Loucy (cell line): ENCODE data around the gene GPAM.

Source experiments
- H2AFZ ChIP-seq: fragments of 200-600 bp; sonication (generic); 2 replicates; pipeline ENCODE4 v1.6.0; 2016; ENCODE audit warnings: antibody characterized with exemption, mild to moderate bottlenecking, low read length, moderate library complexity
- H3F3A ChIP-seq: fragments of 200-600 bp; 2 replicates; pipeline ENCODE4 v1.6.0; 2016; ENCODE audit warnings: antibody characterized with exemption, low read depth, mild to moderate bottlenecking
- H3K27me3 ChIP-seq: fragments of 200-600 bp; sonication (generic); 2 replicates; pipeline ENCODE4 v1.6.1; 2014; ENCODE audit warnings: low read length, mild to moderate bottlenecking; ENCODE audit not compliant: insufficient read depth, poor library complexity, severe bottlenecking
- H3K36me3 ChIP-seq: fragments of 200-600 bp; sonication (generic); 2 replicates; pipeline ENCODE4 v1.6.1; 2016; ENCODE audit warnings: low read length; ENCODE audit not compliant: insufficient read depth
- H3K4me1 ChIP-seq: fragments of 200-600 bp; sonication (generic); 2 replicates; pipeline ENCODE4 v1.5.1; 2014; ENCODE audit warnings: low read length, mild to moderate bottlenecking; ENCODE audit not compliant: insufficient read depth, poor library complexity, severe bottlenecking
- H3K4me2 ChIP-seq: fragments of 200-600 bp; sonication (generic); 2 replicates; pipeline ENCODE4 v1.6.0; 2014; ENCODE audit warnings: antibody characterized with exemption, low read length, low read depth, mild to moderate bottlenecking; ENCODE audit not compliant: poor library complexity, severe bottlenecking
- H3K4me3 ChIP-seq: fragments of 200-600 bp; sonication (generic); 2 replicates; pipeline ENCODE4 v1.5.1; 2014; ENCODE audit warnings: low read length, mild to moderate bottlenecking, mixed read lengths; ENCODE audit not compliant: poor library complexity, severe bottlenecking
- H3K79me2 ChIP-seq: fragments of 200-600 bp; sonication (generic); 2 replicates; pipeline ENCODE4 v1.6.1; 2014; ENCODE audit warnings: low read length; ENCODE audit not compliant: insufficient read depth
- H3K9ac ChIP-seq: fragments of 200-600 bp; sonication (generic); 2 replicates; pipeline ENCODE4 v1.6.0; 2014; ENCODE audit warnings: mild to moderate bottlenecking, low read depth, low read length, moderate library complexity; ENCODE audit not compliant: poor library complexity, severe bottlenecking
- H3K9me2 ChIP-seq: fragments of 200-600 bp; sonication (generic); replicated peaks from 2 replicates; pipeline ENCODE4 v1.6.1; 2016; ENCODE audit warnings: low read depth, low read length, mixed read lengths
- H3K9me3 ChIP-seq: fragments of 200-600 bp; sonication (generic); 2 replicates; pipeline ENCODE4 v1.6.1; 2014; ENCODE audit warnings: mild to moderate bottlenecking, antibody characterized with exemption, low read length, low read depth; ENCODE audit not compliant: insufficient read depth
- H4K20me1 ChIP-seq: fragments of 200-600 bp; sonication (generic); 2 replicates; pipeline ENCODE4 v1.6.0; 2014; ENCODE audit warnings: antibody characterized with exemption, low read length, mild to moderate bottlenecking; ENCODE audit not compliant: insufficient read depth, poor library complexity, severe bottlenecking
- EZH2phosphoT487 ChIP-seq: fragments of 200-600 bp; IDR thresholded peaks from 2 replicates; pipeline ENCODE4 v1.6.1; 2018; ENCODE audit warnings: antibody characterized with exemption, mild to moderate bottlenecking, moderate library complexity, borderline replicate concordance
- TF ChIP-seq, protein P1 (sequence below): fragments of 200-600 bp; sonication (generic); conservative IDR thresholded peaks from 2 replicates; pipeline ENCODE4 v1.5.1; 2014; ENCODE audit warnings: mild to moderate bottlenecking, antibody characterized with exemption, low read length

Gene GPAM

DNA sequence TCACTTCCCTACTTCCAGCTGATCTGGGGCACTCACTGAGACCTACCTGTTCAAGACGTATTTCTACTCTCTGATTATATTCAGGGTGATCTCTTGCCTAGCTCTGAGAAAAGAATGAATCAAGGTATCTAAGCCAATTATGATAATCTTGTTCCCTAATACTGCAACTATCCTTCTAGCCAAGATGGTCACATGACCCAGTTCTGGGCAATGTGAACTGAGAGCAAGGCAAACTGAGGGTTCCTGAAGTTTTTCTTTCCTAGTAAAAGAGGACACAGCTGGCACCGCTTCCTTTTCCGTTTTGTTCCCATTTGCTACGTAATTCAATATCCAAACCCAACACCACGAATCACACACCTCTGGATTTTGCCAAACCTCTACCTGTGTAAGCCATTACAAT, 5.9 kb upstream of the GPAM start:
- no peak for TF ChIP-seq EZH2phosphoT487
- TF ChIP-seq, protein P1, sequence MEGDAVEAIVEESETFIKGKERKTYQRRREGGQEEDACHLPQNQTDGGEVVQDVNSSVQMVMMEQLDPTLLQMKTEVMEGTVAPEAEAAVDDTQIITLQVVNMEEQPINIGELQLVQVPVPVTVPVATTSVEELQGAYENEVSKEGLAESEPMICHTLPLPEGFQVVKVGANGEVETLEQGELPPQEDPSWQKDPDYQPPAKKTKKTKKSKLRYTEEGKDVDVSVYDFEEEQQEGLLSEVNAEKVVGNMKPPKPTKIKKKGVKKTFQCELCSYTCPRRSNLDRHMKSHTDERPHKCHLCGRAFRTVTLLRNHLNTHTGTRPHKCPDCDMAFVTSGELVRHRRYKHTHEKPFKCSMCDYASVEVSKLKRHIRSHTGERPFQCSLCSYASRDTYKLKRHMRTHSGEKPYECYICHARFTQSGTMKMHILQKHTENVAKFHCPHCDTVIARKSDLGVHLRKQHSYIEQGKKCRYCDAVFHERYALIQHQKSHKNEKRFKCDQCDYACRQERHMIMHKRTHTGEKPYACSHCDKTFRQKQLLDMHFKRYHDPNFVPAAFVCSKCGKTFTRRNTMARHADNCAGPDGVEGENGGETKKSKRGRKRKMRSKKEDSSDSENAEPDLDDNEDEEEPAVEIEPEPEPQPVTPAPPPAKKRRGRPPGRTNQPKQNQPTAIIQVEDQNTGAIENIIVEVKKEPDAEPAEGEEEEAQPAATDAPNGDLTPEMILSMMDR: no peak
- Histone ChIP-seq H4K20me1 (no peaks in the 10 kb centered on the region), H2AFZ (no peak overlapping the region), H3K9me2 (no peaks in the 10 kb centered on the region), H3K9ac (no peak overlapping the region), H3K79me2 (no peaks in the 10 kb centered on the region), H3K9me3 (no peaks in the 10 kb centered on the region), H3K27me3 (no peaks in the 10 kb centered on the region), H3K4me1 (peaks cover 2% of the 10 kb centered on the region), H3F3A (no peaks in the 10 kb centered on the region), H3K4me3 (no peak overlapping the region), H3K36me3 (no peaks in the 10 kb centered on the region), H3K4me2 (no peak overlapping the region)

DNA sequence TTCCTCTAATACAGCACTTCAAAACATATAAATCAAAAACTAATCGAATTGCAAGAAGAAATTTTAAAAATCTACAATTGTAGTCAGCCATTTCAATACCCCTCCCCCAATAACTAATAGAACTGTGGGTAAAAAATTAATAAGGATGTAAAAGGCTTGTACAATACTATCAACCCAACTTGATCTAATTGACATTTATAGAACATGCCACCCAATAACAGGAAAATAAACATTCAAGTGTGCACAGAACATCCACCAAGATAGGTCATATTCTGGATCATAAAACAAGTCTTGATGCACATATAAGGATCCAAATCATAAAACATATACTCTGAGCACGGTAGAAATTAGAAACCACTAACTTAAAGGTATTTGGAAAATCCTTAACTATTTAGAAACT, 4.0 kb upstream of the GPAM start:
- H3K36me3 ChIP-seq: no peaks in the 10 kb centered on the region
- H3K4me2 ChIP-seq: no peak overlapping the region
- no peaks in the 10 kb centered on the region for H4K20me1 ChIP-seq
- TF ChIP-seq, protein P1: no peak
- no peak for TF ChIP-seq EZH2phosphoT487
- no peak overlapping the region for H3K9ac ChIP-seq
- no peaks in the 10 kb centered on the region for H3F3A ChIP-seq
- no peak overlapping the region for H2AFZ ChIP-seq
- H3K79me2 ChIP-seq: peaks cover 9% of the 10 kb centered on the region
- H3K9me3 ChIP-seq: no peaks in the 10 kb centered on the region
- no peaks in the 10 kb centered on the region for H3K9me2 ChIP-seq
- H3K4me1 ChIP-seq: peaks cover 15% of the 10 kb centered on the region
- no peaks in the 10 kb centered on the region for H3K27me3 ChIP-seq
- H3K4me3 ChIP-seq: no peak overlapping the region

DNA sequence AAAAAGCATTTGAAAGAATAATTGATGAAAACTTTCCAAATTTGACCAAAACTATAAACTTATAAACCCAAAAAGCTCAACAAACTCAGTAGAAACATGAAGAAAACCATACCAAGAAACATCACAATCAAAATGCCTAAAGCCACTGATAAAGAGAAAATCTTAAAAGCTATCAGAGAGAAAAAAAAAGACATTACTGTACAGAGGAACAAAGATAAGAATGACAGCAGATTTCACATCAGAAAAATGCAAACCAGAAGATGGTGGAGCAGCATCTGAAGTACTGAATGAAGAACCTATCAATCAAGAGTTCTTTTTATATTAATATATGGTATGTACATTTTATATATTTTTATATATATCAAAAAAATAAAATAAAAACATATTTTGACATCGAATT, 2.4 kb upstream of the GPAM start:
- H3K36me3 ChIP-seq: no peaks in the 10 kb centered on the region
- H4K20me1 ChIP-seq: no peaks in the 10 kb centered on the region
- H3K9me2 ChIP-seq: no peaks in the 10 kb centered on the region
- no peak overlapping the region for H3K9ac ChIP-seq
- H3K4me1 ChIP-seq: peaks cover 20% of the 10 kb centered on the region
- H2AFZ ChIP-seq: no peak overlapping the region
- no peaks in the 10 kb centered on the region for H3F3A ChIP-seq
- H3K4me3 ChIP-seq: no peak overlapping the region
- TF ChIP-seq EZH2phosphoT487: no peak
- TF ChIP-seq, protein P1: no peak
- H3K79me2 ChIP-seq: peaks cover 10% of the 10 kb centered on the region
- no peaks in the 10 kb centered on the region for H3K9me3 ChIP-seq
- H3K27me3 ChIP-seq: no peaks in the 10 kb centered on the region
- H3K4me2 ChIP-seq: no peak overlapping the region
